ENCODE results near the gene PRR5. TPM values are rescaled to one million over a fixed set of nuclear protein-coding genes. Genes with fewer than 3 reads are reported as not detected.

Gene PRR5
- total RNA-seq, 1 donor from 2014 or later: 4.0 TPM

- H4K20me1 ChIP-seq (ENCODE audit: low read depth): no peaks in the 10 kb centered on the region
- H3K9me3 Mint-ChIP-seq: peaks cover 2% of the 10 kb centered on the region
- no peak overlapping the region for H2AFZ ChIP-seq (replicated peaks)
- H3K4me3 Mint-ChIP-seq: no peak overlapping the region
- no peaks in the 10 kb centered on the region for H3F3A ChIP-seq (ENCODE audit: low read depth)
- H3K79me2 ChIP-seq (ENCODE audit: low read depth): no peaks in the 10 kb centered on the region
- H3K4me1 ChIP-seq: no peaks in the 10 kb centered on the region
- no peaks in the 10 kb centered on the region for H3K4me1 Mint-ChIP-seq
- no peak for DNase-seq (ENCODE audit: low spot score)
- no peak overlapping the region for H3K4me2 ChIP-seq
- no peaks in the 10 kb centered on the region for H3K9me3 ChIP-seq (ENCODE audit: low read depth)
- H3K27ac Mint-ChIP-seq: no peak overlapping the region
- H3K36me3 ChIP-seq: no peaks in the 10 kb centered on the region
- no peak overlapping the region for H3K4me3 ChIP-seq
- H3K27me3 ChIP-seq: peaks cover 27% of the 10 kb centered on the region
- H3K27me3 Mint-ChIP-seq (ENCODE audit: insufficient read depth, low read depth): peaks cover 35% of the 10 kb centered on the region
- no peak overlapping the region for H3K9ac ChIP-seq
- TF ChIP-seq, protein P1, sequence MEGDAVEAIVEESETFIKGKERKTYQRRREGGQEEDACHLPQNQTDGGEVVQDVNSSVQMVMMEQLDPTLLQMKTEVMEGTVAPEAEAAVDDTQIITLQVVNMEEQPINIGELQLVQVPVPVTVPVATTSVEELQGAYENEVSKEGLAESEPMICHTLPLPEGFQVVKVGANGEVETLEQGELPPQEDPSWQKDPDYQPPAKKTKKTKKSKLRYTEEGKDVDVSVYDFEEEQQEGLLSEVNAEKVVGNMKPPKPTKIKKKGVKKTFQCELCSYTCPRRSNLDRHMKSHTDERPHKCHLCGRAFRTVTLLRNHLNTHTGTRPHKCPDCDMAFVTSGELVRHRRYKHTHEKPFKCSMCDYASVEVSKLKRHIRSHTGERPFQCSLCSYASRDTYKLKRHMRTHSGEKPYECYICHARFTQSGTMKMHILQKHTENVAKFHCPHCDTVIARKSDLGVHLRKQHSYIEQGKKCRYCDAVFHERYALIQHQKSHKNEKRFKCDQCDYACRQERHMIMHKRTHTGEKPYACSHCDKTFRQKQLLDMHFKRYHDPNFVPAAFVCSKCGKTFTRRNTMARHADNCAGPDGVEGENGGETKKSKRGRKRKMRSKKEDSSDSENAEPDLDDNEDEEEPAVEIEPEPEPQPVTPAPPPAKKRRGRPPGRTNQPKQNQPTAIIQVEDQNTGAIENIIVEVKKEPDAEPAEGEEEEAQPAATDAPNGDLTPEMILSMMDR (IDR thresholded peaks at IDR 0.05): no peak
- no peak overlapping the region for H3K27ac ChIP-seq
- H3K36me3 Mint-ChIP-seq: no peaks in the 10 kb centered on the region
Measured at GRCh38 chr22:44754998-44755397, 53.0 kb downstream of the PRR5 start.

GRCh38 chr22:44755417-44755816 lies 53.4 kb downstream of the PRR5 start:
- H3K4me1 Mint-ChIP-seq: no peaks in the 10 kb centered on the region
- H3K36me3 ChIP-seq: no peaks in the 10 kb centered on the region
- H3K27me3 Mint-ChIP-seq (ENCODE audit: insufficient read depth, low read depth): peaks cover 34% of the 10 kb centered on the region
- no peaks in the 10 kb centered on the region for H3F3A ChIP-seq (ENCODE audit: low read depth)
- H3K79me2 ChIP-seq (ENCODE audit: low read depth): no peaks in the 10 kb centered on the region
- H3K9me3 ChIP-seq (ENCODE audit: low read depth): no peaks in the 10 kb centered on the region
- no peak overlapping the region for H3K9ac ChIP-seq
- H2AFZ ChIP-seq (replicated peaks): no peak overlapping the region
- no peak overlapping the region for H3K4me3 Mint-ChIP-seq
- H4K20me1 ChIP-seq (ENCODE audit: low read depth): no peaks in the 10 kb centered on the region
- no peaks in the 10 kb centered on the region for H3K36me3 Mint-ChIP-seq
- H3K27ac Mint-ChIP-seq: no peak overlapping the region
- DNase-seq (ENCODE audit: low spot score): no peak
- no peaks in the 10 kb centered on the region for H3K4me1 ChIP-seq
- peaks cover 27% of the 10 kb centered on the region for H3K27me3 ChIP-seq
- TF ChIP-seq, protein P1 (IDR thresholded peaks at IDR 0.05): no peak
- no peak for TF ChIP-seq EZH2phosphoT487 (IDR thresholded peaks at IDR 0.05)
- TF ChIP-seq EZH2 (IDR thresholded peaks at IDR 0.05): no peak
- no peak overlapping the region for H3K4me3 ChIP-seq
- peaks cover 2% of the 10 kb centered on the region for H3K9me3 Mint-ChIP-seq
- no peak overlapping the region for H3K4me2 ChIP-seq
- H3K27ac ChIP-seq: no peak overlapping the region

- no peaks in the 10 kb centered on the region for H3F3A ChIP-seq (ENCODE audit: low read depth)
- Mint-ChIP-seq H3K27ac (no peak overlapping the region), H3K36me3 (no peaks in the 10 kb centered on the region), H3K9me3 (peaks cover 2% of the 10 kb centered on the region), H3K4me3 (no peak overlapping the region), H3K27me3 (ENCODE audit: insufficient read depth, low read depth) (peaks cover 31% of the 10 kb centered on the region), H3K4me1 (no peaks in the 10 kb centered on the region)
- H4K20me1 ChIP-seq (ENCODE audit: low read depth): no peaks in the 10 kb centered on the region
- H3K4me2 ChIP-seq: no peak overlapping the region
- peaks cover 27% of the 10 kb centered on the region for H3K27me3 ChIP-seq
- no peak overlapping the region for H3K9ac ChIP-seq
- H3K4me1 ChIP-seq: no peaks in the 10 kb centered on the region
- no peak for DNase-seq (ENCODE audit: low spot score)
- no peak overlapping the region for H2AFZ ChIP-seq (replicated peaks)
- TF ChIP-seq, protein P1 (IDR thresholded peaks at IDR 0.05): no peak
- no peak for TF ChIP-seq EZH2 (IDR thresholded peaks at IDR 0.05)
- no peak for TF ChIP-seq EZH2phosphoT487 (IDR thresholded peaks at IDR 0.05)
- no peak overlapping the region for H3K4me3 ChIP-seq
- H3K9me3 ChIP-seq (ENCODE audit: low read depth): no peaks in the 10 kb centered on the region
- H3K79me2 ChIP-seq (ENCODE audit: low read depth): no peaks in the 10 kb centered on the region
- no peaks in the 10 kb centered on the region for H3K36me3 ChIP-seq
- no peak overlapping the region for H3K27ac ChIP-seq
Measured at GRCh38 chr22:44755956-44756361, 54.0 kb downstream of the PRR5 start.
